K562 (cell line): ENCODE measurements around the gene DUXB. TPM values are rescaled to one million over a fixed set of nuclear protein-coding genes. Genes with fewer than 3 reads are reported as not detected.
A peak's percentile ranks its signal among the peaks of the same experiment; 100 is the strongest.

Experiments used
- ATAC-seq: fragments of 200-7000 bp; cut with Tn5 transposase; 3 replicates; pipeline ENCODE4 v1.9.1; 2020; ENCODE audit warnings: moderate library complexity
- BruUV-seq: library from RNA; stranded (reverse); fragments of 400-500 nt; replicated peaks from 2 replicates; lab custom pipeline; 2021; lab: Mats Ljungman, UMichigan
- CTCF ChIA-PET: fragments of 300-600 bp; formaldehyde crosslinking; extraction: SDS; loops from one replicate; lab custom pipeline; 2021; ENCODE audit warnings: low intra/inter-chr PET ratio; lab: Yijun Ruan, JAX
- POLR2A ChIA-PET: fragments of 300-600, 350-650 bp; sonication (Branson Sonifier 250); formaldehyde crosslinking; extraction: SDS; loops from one replicate; lab custom pipeline; 2021; ENCODE audit warnings: antibody characterized with exemption, inconsistent platforms; lab: Yijun Ruan, JAX
- DNase-seq, 4 experiments: peaks; one replicate each; pipeline versions ENCODE4 v3.0.0 to v3.0.0-alpha.2; 2011 to 2018; ENCODE audit warnings: low spot score in 3 of 4, mixed read lengths in 3 of 4; ENCODE audit errors: extremely low read depth in 1 of 4
- FAIRE-seq: peaks from 2 replicates; lab custom pipeline; 2011; peaks lifted over from hg19 to GRCh38; lab: Jason Lieb, UNC
- H2AFZ ChIP-seq: 2 replicates; pipeline ENCODE4 v1.6.0; 2011; ENCODE audit warnings: low read depth, low read length, control low read depth, inconsistent platforms
- H3K27ac ChIP-seq: fragments of 200-600 bp; 3 replicates; pipeline ENCODE4 v1.8.0; 2011; ENCODE audit warnings: low read depth, mild to moderate bottlenecking, control low read depth, inconsistent platforms, low read length, moderate library complexity, mixed read lengths; ENCODE audit errors: extremely low read depth
- H3K27me3 ChIP-seq, 2 experiments: fragments of 300-600 bp in 1 of 2; 2 replicates in 1 of 2; 3 replicates in 1 of 2; pipeline versions ENCODE4 v1.6.0 to v1.8.0; 2011; ENCODE audit warnings: inconsistent platforms in 2 of 2, low read length in 2 of 2, mild to moderate bottlenecking in 1 of 2, mixed read lengths in 1 of 2, moderate library complexity in 1 of 2; ENCODE audit not compliant: control insufficient read depth in 2 of 2, insufficient read depth in 2 of 2
- H3K36me3 ChIP-seq: fragments of 300-600 bp; 3 replicates; pipeline ENCODE4 v1.8.0; 2011; ENCODE audit warnings: mild to moderate bottlenecking, low read length, inconsistent platforms; ENCODE audit not compliant: control insufficient read depth, insufficient read depth
- H3K4me1 ChIP-seq, 2 experiments: fragments of 200-600 bp in 1 of 2; replicated peaks in 1 of 2; 2 replicates in 1 of 2; 3 replicates in 1 of 2; pipeline versions ENCODE4 v1.5.1 to v1.8.0; 2011; ENCODE audit warnings: inconsistent platforms in 2 of 2, low read length in 2 of 2, mild to moderate bottlenecking in 1 of 2, mixed read lengths in 1 of 2, moderate library complexity in 1 of 2; ENCODE audit not compliant: control insufficient read depth in 2 of 2, insufficient read depth in 2 of 2
- H3K4me2 ChIP-seq: 2 replicates; pipeline ENCODE4 v1.6.1; 2011; ENCODE audit warnings: low read length, control low read depth, inconsistent platforms, mixed read lengths; ENCODE audit not compliant: insufficient read depth
- H3K4me3 ChIP-seq: fragments of 200-600 bp; sonication (generic), shearing (Covaris generic); 2 replicates; pipeline ENCODE4 v1.5.1; 2016; ENCODE audit warnings: control low read depth, inconsistent platforms
- H3K79me2 ChIP-seq: fragments of 200-600 bp; 3 replicates; pipeline ENCODE4 v1.8.0; 2011; ENCODE audit warnings: low read length, inconsistent platforms; ENCODE audit not compliant: control insufficient read depth, insufficient read depth
- H3K9ac ChIP-seq, 2 experiments: 2 replicates each; pipeline versions ENCODE4 v1.6.0 to v1.6.1; 2011; ENCODE audit warnings: low read depth in 2 of 2, low read length in 2 of 2, control low read depth in 1 of 2, inconsistent platforms in 1 of 2, mild to moderate bottlenecking in 1 of 2, mixed read lengths in 1 of 2; ENCODE audit not compliant: insufficient read depth in 1 of 2
- H3K9me1 ChIP-seq: one replicate; pipeline ENCODE4 v1.6.0; 2011; ENCODE audit warnings: inconsistent platforms, mild to moderate bottlenecking, low read length, moderate library complexity; ENCODE audit not compliant: control insufficient read depth, insufficient read depth
- H3K9me3 ChIP-seq: replicated peaks from 2 replicates; pipeline ENCODE4 v1.5.1; 2011; ENCODE audit warnings: low read depth, low read length, inconsistent platforms; ENCODE audit not compliant: control insufficient read depth, insufficient read depth
- H4K20me1 ChIP-seq: replicated peaks from 2 replicates; pipeline ENCODE4 v1.6.1; 2011; ENCODE audit warnings: low read length, inconsistent platforms, mixed read lengths; ENCODE audit not compliant: control insufficient read depth, insufficient read depth
- CTCFL ChIP-seq: IDR thresholded peaks from 2 replicates; pipeline ENCODE4 v1.6.1; 2011; ENCODE audit warnings: borderline replicate concordance, low read depth, mild to moderate bottlenecking, moderate library complexity, low read length; ENCODE audit not compliant: insufficient read depth, poor library complexity, severe bottlenecking
- DLX4 ChIP-seq: fragments of 250-450 bp; sonication (Bioruptor Pico); IDR thresholded peaks from 2 replicates; pipeline ENCODE4 v1.6.1; 2021; ENCODE audit warnings: mild to moderate bottlenecking
- DPF2 ChIP-seq: fragments of 450-650 bp; IDR thresholded peaks from 2 replicates; pipeline ENCODE4 v1.6.1; 2016
- EWSR1 ChIP-seq: fragments of 450-650 bp; IDR thresholded peaks from 2 replicates; pipeline ENCODE4 v1.6.1; 2018; ENCODE audit warnings: borderline replicate concordance, mild to moderate bottlenecking, low read depth, moderate library complexity; ENCODE audit not compliant: partially characterized antibody
- FOXA3 ChIP-seq, 2 experiments: fragments of 450-650 bp in 1 of 2; sonication (generic) in 1 of 2; formaldehyde crosslinking; IDR thresholded peaks in 1 of 2; conservative IDR thresholded peaks in 1 of 2; 2 replicates each; pipeline versions ENCODE4 v1.4.0 to v1.8.0; 2020 to 2022; ENCODE audit warnings: mild to moderate bottlenecking in 2 of 2, missing genetic modification reagents in 1 of 2
- GTF2E2 ChIP-seq: fragments of 200-800 bp; sonication (Bioruptor generic); IDR thresholded peaks from 2 replicates; pipeline ENCODE4 v1.6.1; 2016; ENCODE audit warnings: missing genetic modification characterization, missing compliant biosample characterization
- HNRNPUL1 ChIP-seq: fragments of 200-400 bp; formaldehyde crosslinking; IDR thresholded peaks from 2 replicates; pipeline ENCODE4 v1.6.1; 2017; ENCODE audit warnings: low read length
- KDM2B ChIP-seq: fragments of 250-450 bp; sonication (Bioruptor Pico); IDR thresholded peaks from 2 replicates; pipeline ENCODE4 v1.8.0; 2021; ENCODE audit warnings: mild to moderate bottlenecking, moderate library complexity
- MAZ ChIP-seq, 2 experiments: fragments of 450-650 bp in 1 of 2; sonication (generic) in 1 of 2; formaldehyde crosslinking; IDR thresholded peaks in 1 of 2; conservative IDR thresholded peaks in 1 of 2; 2 replicates each; pipeline versions ENCODE4 v1.4.0 to v1.5.0; 2020; ENCODE audit warnings: mild to moderate bottlenecking in 1 of 2, missing genetic modification reagents in 1 of 2
- NFRKB ChIP-seq: fragments of 450-650 bp; IDR thresholded peaks from 2 replicates; pipeline ENCODE4 v1.6.1; 2016; ENCODE audit warnings: low read depth
- PHB2 ChIP-seq: fragments of 450-650 bp; IDR thresholded peaks from 2 replicates; pipeline ENCODE4 v1.6.1; 2017; ENCODE audit warnings: low read depth
- PKNOX1 ChIP-seq: fragments of 450-650 bp; IDR thresholded peaks from 2 replicates; pipeline ENCODE4 v1.6.1; 2016
- RAD51 ChIP-seq: fragments of 450-650 bp; IDR thresholded peaks from 2 replicates; pipeline ENCODE4 v1.7.1; 2016; ENCODE audit warnings: low read depth, mild to moderate bottlenecking, borderline replicate concordance
- SIN3A ChIP-seq, 2 experiments: fragments of 150-350 bp in 1 of 2; IDR thresholded peaks; 2 replicates each; pipeline ENCODE4 v1.6.1; 2011 to 2016; ENCODE audit warnings: borderline replicate concordance in 2 of 2, low read depth in 2 of 2, low read length in 2 of 2, mild to moderate bottlenecking in 2 of 2, moderate library complexity in 2 of 2; ENCODE audit not compliant: control insufficient read depth in 1 of 2
- TARDBP ChIP-seq: fragments of 450-650 bp; IDR thresholded peaks from 2 replicates; pipeline ENCODE4 v1.6.1; 2016
- ZNF232 ChIP-seq: sonication (generic); formaldehyde crosslinking; IDR thresholded peaks from 2 replicates; pipeline ENCODE4 v1.8.0; 2022; ENCODE audit warnings: mild to moderate bottlenecking, missing genetic modification reagents
- ZNF282 ChIP-seq: sonication (generic); formaldehyde crosslinking; IDR thresholded peaks from 2 replicates; pipeline ENCODE4 v1.8.1; 2023; ENCODE audit warnings: missing genetic modification reagents
- ZNF311 ChIP-seq: fragments of 250-450 bp; sonication (Bioruptor Pico); IDR thresholded peaks from 2 replicates; pipeline ENCODE4 v1.4.0; 2020; ENCODE audit warnings: mild to moderate bottlenecking, moderate library complexity
- WGBS: fragments of 100-300 bp; shearing (Covaris generic); methylation state at CpG from one replicate; pipeline ENCODE4 v1.1.6; 2016; ENCODE audit warnings: low coverage, mixed read lengths; ENCODE audit not compliant: insufficient coverage; ENCODE audit errors: missing lambda C conversion rate; 5-methylcytosine and 5-hydroxymethylcytosine counted together
- in situ Hi-C: fragments of 300-500 bp; cut with MboI; formaldehyde crosslinking; loops from 4 replicates; pipeline ENCODE4 v1.15.0; 2018; ENCODE audit warnings: inconsistent platforms, mixed read lengths
- intact Hi-C: fragments of 100-400 bp; cut with micrococcal nuclease; formaldehyde crosslinking; loops from 2 replicates; pipeline ENCODE4 v1.14.2; 2022
- polyA plus RNA-seq, 8 experiments: library from polyadenylated mRNA; depleted of rRNA in 4 of 8; stranded (reverse) in 5 of 8; unstranded in 3 of 8; fragments of >200 nt; fragmentation: Nextera tagmentation in 2 of 8; fragmentation: Illumina TruSeq in 1 of 8; extraction: Ambion mirVana in 2 of 8; extraction: Trizol in 1 of 8; gene quantifications; 2 replicates each; pipeline versions ENCODE4 v1.2.1 to v1.2.3, GENCODE V29; 2011 to 2014; ENCODE audit warnings: inconsistent platforms in 1 of 8, missing spikeins in 1 of 8
- total RNA-seq, 7 experiments: library from RNA; depleted of rRNA in 6 of 7; stranded (reverse); fragments of >200 nt in 6 of 7; fragmentation: Illumina TruSeq in 2 of 7; extraction: Trizol in 2 of 7; gene quantifications; 2 replicates each; pipeline versions ENCODE4 v1.2.1 to v1.2.3, GENCODE V29; 2011 to 2021; ENCODE audit warnings: low replicate concordance in 1 of 7
- TF ChIP-seq, protein P1 (sequence below): fragments of 450-650 bp; IDR thresholded peaks from 2 replicates; pipeline ENCODE4 v1.6.1; 2017; ENCODE audit warnings: mild to moderate bottlenecking, moderate library complexity

The DUXB gene
- total and polyA plus RNA-seq, 9 of the 15 experiments (the other 6 are each of a cell fraction or from before 2014, with no cell fraction given), result not detected

- TF ChIP-seq CTCFL (no peak), FOXA3 (CRISPR knock-in tag; conservative IDR thresholded peaks at IDR 0.05 in 1 of 2, IDR thresholded peaks at IDR 0.05 in 1 of 2) (no peak), ZNF232 (no peak), MAZ (CRISPR knock-in tag; conservative IDR thresholded peaks at IDR 0.05 in 1 of 2, IDR thresholded peaks at IDR 0.05 in 1 of 2) (no peak), GTF2E2 (no peak), PHB2 (no peak), DLX4 (no peak)
These were observed 40.9 kb downstream of the DUXB start (continued) for GRCh38 chr16:75660321-75660720.

DNA sequence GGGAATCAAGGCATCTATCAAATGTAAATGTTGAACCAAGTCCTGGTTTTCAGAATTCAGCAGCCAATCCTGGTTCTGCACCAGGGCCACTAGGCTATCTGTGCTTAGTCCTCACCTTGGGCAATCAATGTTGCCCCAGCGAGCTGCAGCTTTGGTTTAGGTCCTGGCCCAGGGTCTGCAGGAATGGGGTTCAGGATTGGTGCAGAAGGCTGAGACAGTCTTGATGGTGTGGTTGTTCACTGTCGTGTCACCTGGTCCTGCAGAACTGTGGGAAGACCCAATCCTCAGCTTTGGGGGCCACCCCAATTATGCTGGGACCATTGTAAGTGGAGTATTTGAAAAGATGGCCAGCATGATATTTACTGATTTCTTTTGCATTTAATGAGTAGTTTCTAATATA, 43.1 kb downstream of the DUXB start:
- no peak overlapping the region for H2AFZ ChIP-seq
- no peaks in the 10 kb centered on the region for H3K4me1 ChIP-seq
- 95% methylated on average over 2 of the region's 2 CpGs for WGBS
- no peak overlapping the region for H3K4me3 ChIP-seq
- ChIA-PET POLR2A (interaction anchor here (1.0 to 4.2 kb wide), 4 partner anchors 8 to 35 kb away, joined by 3 to 21 read pairs (median 6); partner anchors contain the start of genes ADAT1, KARS1 and TERF2IP), CTCF (no interaction called here)
- no peak for DNase-seq
- no peak overlapping the region for H3K27ac ChIP-seq
- in situ Hi-C loops, result no loop called here
- no peaks in the 10 kb centered on the region for H3K9me1 ChIP-seq
- H3K79me2 ChIP-seq, result peaks cover 10% of the 10 kb centered on the region
- no peaks in the 10 kb centered on the region for H3K27me3 ChIP-seq
- peaks cover 47% of the 10 kb centered on the region for H3K36me3 ChIP-seq
- intact Hi-C loops, result no loop called here
- no peaks in the 10 kb centered on the region for H3K9me3 ChIP-seq
- H3K9ac ChIP-seq, result no peak overlapping the region
- FAIRE-seq, result no peak
- H4K20me1 ChIP-seq, result 0 out of 2 replicates have a peak, but pooled peaks cover 4% of the 10 kb centered on the region
- peak; percentile 33 for ATAC-seq
- no peak overlapping the region for H3K4me2 ChIP-seq
- no TSS peak for BruUV-seq
- TF ChIP-seq TARDBP (no peak), SIN3A (IDR thresholded peaks at IDR 0.05; ENCODE audit: borderline replicate concordance in 2 of 2, control insufficient read depth in 1 of 2, low read depth in 2 of 2, low read length in 2 of 2) (no peak), KDM2B (CRISPR knock-in tag) (no peak), PKNOX1 (no peak), ZNF282 (no peak), EWSR1 (no peak), RAD51 (no peak), NFRKB (no peak), DPF2 (no peak), HNRNPUL1 (no peak), ZNF311 (no peak)
- TF ChIP-seq, protein P1, sequence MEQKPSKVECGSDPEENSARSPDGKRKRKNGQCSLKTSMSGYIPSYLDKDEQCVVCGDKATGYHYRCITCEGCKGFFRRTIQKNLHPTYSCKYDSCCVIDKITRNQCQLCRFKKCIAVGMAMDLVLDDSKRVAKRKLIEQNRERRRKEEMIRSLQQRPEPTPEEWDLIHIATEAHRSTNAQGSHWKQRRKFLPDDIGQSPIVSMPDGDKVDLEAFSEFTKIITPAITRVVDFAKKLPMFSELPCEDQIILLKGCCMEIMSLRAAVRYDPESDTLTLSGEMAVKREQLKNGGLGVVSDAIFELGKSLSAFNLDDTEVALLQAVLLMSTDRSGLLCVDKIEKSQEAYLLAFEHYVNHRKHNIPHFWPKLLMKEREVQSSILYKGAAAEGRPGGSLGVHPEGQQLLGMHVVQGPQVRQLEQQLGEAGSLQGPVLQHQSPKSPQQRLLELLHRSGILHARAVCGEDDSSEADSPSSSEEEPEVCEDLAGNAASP, result no peak
